ENCODE results near the gene CR1L.

GRCh38 chr1:207745285-207745684 lies 100.4 kb downstream of the CR1L start:
- TF ChIP-seq CTCF (IDR thresholded peaks at IDR 0.05; ENCODE audit: poor library complexity) = no peak
- TF ChIP-seq EZH2 (IDR thresholded peaks at IDR 0.05; ENCODE audit: borderline replicate concordance) = no peak
- TF ChIP-seq EZH2phosphoT487 (IDR thresholded peaks at IDR 0.05; ENCODE audit: low read depth, severe bottlenecking, unreplicated experiment) = no peak
